ENCODE results near the gene SRSF10. TPM values are rescaled to one million over a fixed set of nuclear protein-coding genes. Genes with fewer than 3 reads are reported as not detected.

Gene SRSF10
- total and polyA plus RNA-seq, 2 experiments from 2014 or later, result 196 to 275 TPM

DNA sequence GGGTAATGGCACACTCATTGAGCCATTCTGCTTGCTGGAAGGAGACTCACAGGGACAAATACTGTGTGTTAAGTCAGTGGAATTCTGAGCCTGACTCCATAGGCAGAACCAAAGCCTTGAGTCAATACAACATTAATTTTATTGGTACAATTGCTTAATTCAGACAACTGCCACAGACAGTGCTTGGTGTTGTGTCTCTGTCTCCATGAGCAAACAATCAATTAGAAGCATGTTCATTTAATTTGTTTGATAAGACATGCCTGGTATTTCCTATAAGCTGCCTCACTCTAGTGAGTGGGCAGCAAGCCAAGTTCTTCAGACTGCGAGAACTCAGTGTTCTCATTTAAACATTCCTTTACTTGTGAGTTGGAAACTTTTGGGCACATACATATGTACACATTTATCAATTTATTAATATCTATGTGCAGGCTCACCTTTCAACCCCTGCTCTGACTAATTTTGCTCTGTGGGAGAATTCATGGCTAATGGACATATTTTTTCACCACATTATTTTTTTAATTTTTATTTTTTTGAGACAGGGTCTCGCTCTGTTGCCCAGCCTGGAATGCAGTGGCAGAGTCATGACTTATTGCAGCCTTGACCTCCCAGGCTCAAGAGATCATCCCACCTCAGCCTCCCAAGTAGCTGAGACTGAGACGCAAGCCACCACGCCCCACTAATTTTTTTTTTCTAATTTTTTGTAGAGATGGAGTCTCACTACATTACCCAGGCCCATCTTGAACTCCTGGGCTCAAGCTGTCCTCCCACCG lies 4.5 kb upstream of the SRSF10 start:
- DNase-seq (ENCODE audit: low spot score) (no peak), ATAC-seq (no peak)
- Histone ChIP-seq H4K20me1 (replicated peaks; ENCODE audit: insufficient read depth) (no peaks in the 10 kb centered on the region), H3K79me2 (replicated peaks; ENCODE audit: insufficient read depth) (peaks cover 5% of the 10 kb centered on the region), H3K4me2 (no peak overlapping the region), H3K4me3 (no peak overlapping the region), H2AFZ (no peak overlapping the region), H3K36me3 (ENCODE audit: insufficient read depth) (no peaks in the 10 kb centered on the region), H3K27ac (ENCODE audit: low read depth) (no peak overlapping the region), H3K9me2 (ENCODE audit: insufficient read depth) (no peaks in the 10 kb centered on the region), H3K4me1 (ENCODE audit: insufficient read depth) (peaks cover 9% of the 10 kb centered on the region; the same call in 1 of the 2 replicates), H3F3A (replicated peaks; ENCODE audit: low read depth) (no peaks in the 10 kb centered on the region; the same call in 1 of the 2 replicates), H3K27me3 (ENCODE audit: insufficient read depth) (no peaks in the 10 kb centered on the region)
- TF ChIP-seq, protein P1, sequence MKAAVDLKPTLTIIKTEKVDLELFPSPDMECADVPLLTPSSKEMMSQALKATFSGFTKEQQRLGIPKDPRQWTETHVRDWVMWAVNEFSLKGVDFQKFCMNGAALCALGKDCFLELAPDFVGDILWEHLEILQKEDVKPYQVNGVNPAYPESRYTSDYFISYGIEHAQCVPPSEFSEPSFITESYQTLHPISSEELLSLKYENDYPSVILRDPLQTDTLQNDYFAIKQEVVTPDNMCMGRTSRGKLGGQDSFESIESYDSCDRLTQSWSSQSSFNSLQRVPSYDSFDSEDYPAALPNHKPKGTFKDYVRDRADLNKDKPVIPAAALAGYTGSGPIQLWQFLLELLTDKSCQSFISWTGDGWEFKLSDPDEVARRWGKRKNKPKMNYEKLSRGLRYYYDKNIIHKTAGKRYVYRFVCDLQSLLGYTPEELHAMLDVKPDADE (IDR thresholded peaks at IDR 0.05), result no peak
- TF ChIP-seq POLR2AphosphoS5 (IDR thresholded peaks at IDR 0.05; ENCODE audit: low read depth) (no peak), ZNF331 (CRISPR knock-in tag; IDR thresholded peaks at IDR 0.05; ENCODE audit: low read depth) (no peak), NANOG (IDR thresholded peaks at IDR 0.05; ENCODE audit: borderline replicate concordance) (no peak), EZH2phosphoT487 (IDR thresholded peaks at IDR 0.05; ENCODE audit: unreplicated experiment) (no peak), STAT1 (IDR thresholded peaks at IDR 0.05; ENCODE audit: unreplicated experiment) (no peak)
- TF ChIP-seq, protein P2, sequence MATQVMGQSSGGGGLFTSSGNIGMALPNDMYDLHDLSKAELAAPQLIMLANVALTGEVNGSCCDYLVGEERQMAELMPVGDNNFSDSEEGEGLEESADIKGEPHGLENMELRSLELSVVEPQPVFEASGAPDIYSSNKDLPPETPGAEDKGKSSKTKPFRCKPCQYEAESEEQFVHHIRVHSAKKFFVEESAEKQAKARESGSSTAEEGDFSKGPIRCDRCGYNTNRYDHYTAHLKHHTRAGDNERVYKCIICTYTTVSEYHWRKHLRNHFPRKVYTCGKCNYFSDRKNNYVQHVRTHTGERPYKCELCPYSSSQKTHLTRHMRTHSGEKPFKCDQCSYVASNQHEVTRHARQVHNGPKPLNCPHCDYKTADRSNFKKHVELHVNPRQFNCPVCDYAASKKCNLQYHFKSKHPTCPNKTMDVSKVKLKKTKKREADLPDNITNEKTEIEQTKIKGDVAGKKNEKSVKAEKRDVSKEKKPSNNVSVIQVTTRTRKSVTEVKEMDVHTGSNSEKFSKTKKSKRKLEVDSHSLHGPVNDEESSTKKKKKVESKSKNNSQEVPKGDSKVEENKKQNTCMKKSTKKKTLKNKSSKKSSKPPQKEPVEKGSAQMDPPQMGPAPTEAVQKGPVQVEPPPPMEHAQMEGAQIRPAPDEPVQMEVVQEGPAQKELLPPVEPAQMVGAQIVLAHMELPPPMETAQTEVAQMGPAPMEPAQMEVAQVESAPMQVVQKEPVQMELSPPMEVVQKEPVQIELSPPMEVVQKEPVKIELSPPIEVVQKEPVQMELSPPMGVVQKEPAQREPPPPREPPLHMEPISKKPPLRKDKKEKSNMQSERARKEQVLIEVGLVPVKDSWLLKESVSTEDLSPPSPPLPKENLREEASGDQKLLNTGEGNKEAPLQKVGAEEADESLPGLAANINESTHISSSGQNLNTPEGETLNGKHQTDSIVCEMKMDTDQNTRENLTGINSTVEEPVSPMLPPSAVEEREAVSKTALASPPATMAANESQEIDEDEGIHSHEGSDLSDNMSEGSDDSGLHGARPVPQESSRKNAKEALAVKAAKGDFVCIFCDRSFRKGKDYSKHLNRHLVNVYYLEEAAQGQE (IDR thresholded peaks at IDR 0.05; ENCODE audit: unreplicated experiment), result no peak
- TF ChIP-seq, protein P3, sequence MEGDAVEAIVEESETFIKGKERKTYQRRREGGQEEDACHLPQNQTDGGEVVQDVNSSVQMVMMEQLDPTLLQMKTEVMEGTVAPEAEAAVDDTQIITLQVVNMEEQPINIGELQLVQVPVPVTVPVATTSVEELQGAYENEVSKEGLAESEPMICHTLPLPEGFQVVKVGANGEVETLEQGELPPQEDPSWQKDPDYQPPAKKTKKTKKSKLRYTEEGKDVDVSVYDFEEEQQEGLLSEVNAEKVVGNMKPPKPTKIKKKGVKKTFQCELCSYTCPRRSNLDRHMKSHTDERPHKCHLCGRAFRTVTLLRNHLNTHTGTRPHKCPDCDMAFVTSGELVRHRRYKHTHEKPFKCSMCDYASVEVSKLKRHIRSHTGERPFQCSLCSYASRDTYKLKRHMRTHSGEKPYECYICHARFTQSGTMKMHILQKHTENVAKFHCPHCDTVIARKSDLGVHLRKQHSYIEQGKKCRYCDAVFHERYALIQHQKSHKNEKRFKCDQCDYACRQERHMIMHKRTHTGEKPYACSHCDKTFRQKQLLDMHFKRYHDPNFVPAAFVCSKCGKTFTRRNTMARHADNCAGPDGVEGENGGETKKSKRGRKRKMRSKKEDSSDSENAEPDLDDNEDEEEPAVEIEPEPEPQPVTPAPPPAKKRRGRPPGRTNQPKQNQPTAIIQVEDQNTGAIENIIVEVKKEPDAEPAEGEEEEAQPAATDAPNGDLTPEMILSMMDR (conservative IDR thresholded peaks at IDR 0.05; ENCODE audit: low read depth in 2 of 2), result no peak
- TF ChIP-seq, protein P4, sequence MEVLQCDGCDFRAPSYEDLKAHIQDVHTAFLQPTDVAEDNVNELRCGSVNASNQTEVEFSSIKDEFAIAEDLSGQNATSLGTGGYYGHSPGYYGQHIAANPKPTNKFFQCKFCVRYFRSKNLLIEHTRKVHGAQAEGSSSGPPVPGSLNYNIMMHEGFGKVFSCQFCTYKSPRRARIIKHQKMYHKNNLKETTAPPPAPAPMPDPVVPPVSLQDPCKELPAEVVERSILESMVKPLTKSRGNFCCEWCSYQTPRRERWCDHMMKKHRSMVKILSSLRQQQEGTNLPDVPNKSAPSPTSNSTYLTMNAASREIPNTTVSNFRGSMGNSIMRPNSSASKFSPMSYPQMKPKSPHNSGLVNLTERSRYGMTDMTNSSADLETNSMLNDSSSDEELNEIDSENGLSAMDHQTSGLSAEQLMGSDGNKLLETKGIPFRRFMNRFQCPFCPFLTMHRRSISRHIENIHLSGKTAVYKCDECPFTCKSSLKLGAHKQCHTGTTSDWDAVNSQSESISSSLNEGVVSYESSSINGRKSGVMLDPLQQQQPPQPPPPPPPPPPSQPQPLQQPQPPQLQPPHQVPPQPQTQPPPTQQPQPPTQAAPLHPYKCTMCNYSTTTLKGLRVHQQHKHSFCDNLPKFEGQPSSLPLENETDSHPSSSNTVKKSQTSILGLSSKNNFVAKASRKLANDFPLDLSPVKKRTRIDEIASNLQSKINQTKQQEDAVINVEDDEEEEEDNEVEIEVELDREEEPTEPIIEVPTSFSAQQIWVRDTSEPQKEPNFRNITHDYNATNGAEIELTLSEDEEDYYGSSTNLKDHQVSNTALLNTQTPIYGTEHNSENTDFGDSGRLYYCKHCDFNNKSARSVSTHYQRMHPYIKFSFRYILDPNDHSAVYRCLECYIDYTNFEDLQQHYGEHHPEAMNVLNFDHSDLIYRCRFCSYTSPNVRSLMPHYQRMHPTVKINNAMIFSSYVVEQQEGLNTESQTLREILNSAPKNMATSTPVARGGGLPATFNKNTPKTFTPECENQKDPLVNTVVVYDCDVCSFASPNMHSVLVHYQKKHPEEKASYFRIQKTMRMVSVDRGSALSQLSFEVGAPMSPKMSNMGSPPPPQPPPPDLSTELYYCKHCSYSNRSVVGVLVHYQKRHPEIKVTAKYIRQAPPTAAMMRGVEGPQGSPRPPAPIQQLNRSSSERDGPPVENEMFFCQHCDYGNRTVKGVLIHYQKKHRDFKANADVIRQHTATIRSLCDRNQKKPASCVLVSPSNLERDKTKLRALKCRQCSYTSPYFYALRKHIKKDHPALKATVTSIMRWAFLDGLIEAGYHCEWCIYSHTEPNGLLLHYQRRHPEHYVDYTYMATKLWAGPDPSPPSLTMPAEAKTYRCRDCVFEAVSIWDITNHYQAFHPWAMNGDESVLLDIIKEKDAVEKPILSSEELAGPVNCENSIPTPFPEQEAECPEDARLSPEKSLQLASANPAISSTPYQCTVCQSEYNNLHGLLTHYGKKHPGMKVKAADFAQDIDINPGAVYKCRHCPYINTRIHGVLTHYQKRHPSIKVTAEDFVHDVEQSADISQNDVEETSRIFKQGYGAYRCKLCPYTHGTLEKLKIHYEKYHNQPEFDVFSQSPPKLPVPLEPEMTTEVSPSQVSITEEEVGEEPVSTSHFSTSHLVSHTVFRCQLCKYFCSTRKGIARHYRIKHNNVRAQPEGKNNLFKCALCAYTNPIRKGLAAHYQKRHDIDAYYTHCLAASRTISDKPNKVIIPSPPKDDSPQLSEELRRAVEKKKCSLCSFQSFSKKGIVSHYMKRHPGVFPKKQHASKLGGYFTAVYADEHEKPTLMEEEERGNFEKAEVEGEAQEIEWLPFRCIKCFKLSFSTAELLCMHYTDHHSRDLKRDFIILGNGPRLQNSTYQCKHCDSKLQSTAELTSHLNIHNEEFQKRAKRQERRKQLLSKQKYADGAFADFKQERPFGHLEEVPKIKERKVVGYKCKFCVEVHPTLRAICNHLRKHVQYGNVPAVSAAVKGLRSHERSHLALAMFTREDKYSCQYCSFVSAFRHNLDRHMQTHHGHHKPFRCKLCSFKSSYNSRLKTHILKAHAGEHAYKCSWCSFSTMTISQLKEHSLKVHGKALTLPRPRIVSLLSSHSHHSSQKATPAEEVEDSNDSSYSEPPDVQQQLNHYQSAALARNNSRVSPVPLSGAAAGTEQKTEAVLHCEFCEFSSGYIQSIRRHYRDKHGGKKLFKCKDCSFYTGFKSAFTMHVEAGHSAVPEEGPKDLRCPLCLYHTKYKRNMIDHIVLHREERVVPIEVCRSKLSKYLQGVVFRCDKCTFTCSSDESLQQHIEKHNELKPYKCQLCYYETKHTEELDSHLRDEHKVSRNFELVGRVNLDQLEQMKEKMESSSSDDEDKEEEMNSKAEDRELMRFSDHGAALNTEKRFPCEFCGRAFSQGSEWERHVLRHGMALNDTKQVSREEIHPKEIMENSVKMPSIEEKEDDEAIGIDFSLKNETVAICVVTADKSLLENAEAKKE (CRISPR knock-in tag; IDR thresholded peaks at IDR 0.05), result no peak
- peaks cover 1% of the 10 kb centered on the region for H3K36me3 Mint-ChIP-seq (ENCODE audit: low read depth)
- H3K27me3 Mint-ChIP-seq (ENCODE audit: insufficient read depth, low read depth, poor library complexity), result peaks cover 10% of the 10 kb centered on the region
- no peak overlapping the region for H3K27ac Mint-ChIP-seq
- H3K9me3 Mint-ChIP-seq, result peaks cover 11% of the 10 kb centered on the region; the same call in 2 of the 3 replicates
- peaks cover 13% of the 10 kb centered on the region for H3K4me1 Mint-ChIP-seq
- H3K4me3 Mint-ChIP-seq, result no peak overlapping the region

Data from GM23338 (cell line).